Keratinocyte (primary cell): Measurements from ENCODE around the gene TREM2.

Experiments
- EZH2 ChIP-seq: IDR thresholded peaks from one replicate; pipeline ENCODE4 v1.6.1; 2012; ENCODE audit warnings: inconsistent platforms, mild to moderate bottlenecking, low read length, moderate library complexity
- TF ChIP-seq, protein P1 (sequence below), 3 experiments: IDR thresholded peaks in 1 of 3; conservative IDR thresholded peaks in 1 of 3; optimal IDR thresholded peaks in 1 of 3; 2 replicates in 2 of 3; 3 replicates in 1 of 3; pipeline versions ENCODE3 to v1.5.1; 2011; ENCODE audit warnings: low read length in 3 of 3, mild to moderate bottlenecking in 3 of 3, moderate library complexity in 2 of 3, control low read depth in 1 of 3, inconsistent platforms in 1 of 3; ENCODE audit not compliant: insufficient read depth in 2 of 3; ENCODE audit errors: extremely low read depth in 1 of 3

DNA sequence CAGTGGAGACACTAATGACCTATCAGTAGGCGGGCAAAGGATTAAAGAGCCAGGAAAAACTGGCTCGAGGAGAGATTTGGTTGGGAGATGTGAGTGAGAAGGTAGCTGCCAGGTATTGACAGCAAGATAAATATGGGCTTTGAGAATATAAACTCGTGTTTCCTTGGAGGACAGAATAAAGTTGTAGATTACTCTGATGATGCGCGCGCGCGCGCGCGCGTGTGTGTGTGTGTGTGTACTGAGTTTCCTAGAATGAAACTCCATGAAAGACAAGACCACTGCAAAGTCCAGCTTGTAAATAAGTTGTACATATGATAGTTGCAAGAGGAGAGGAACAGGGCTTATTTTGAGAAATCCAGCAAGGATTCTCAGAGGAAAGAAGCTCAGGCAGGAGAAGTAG is 13.3 kb upstream of the TREM2 start:
- TF ChIP-seq, protein P1, sequence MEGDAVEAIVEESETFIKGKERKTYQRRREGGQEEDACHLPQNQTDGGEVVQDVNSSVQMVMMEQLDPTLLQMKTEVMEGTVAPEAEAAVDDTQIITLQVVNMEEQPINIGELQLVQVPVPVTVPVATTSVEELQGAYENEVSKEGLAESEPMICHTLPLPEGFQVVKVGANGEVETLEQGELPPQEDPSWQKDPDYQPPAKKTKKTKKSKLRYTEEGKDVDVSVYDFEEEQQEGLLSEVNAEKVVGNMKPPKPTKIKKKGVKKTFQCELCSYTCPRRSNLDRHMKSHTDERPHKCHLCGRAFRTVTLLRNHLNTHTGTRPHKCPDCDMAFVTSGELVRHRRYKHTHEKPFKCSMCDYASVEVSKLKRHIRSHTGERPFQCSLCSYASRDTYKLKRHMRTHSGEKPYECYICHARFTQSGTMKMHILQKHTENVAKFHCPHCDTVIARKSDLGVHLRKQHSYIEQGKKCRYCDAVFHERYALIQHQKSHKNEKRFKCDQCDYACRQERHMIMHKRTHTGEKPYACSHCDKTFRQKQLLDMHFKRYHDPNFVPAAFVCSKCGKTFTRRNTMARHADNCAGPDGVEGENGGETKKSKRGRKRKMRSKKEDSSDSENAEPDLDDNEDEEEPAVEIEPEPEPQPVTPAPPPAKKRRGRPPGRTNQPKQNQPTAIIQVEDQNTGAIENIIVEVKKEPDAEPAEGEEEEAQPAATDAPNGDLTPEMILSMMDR (optimal IDR thresholded peaks at IDR 0.05 in 1 of 3, IDR thresholded peaks at IDR 0.05 in 1 of 3, conservative IDR thresholded peaks at IDR 0.05 in 1 of 3; ENCODE audit: extremely low read depth in 1 of 3, insufficient read depth in 2 of 3, low read length in 3 of 3): no peak
- no peak for TF ChIP-seq EZH2
